Panc1 (cell line): Measurements from ENCODE around the gene DCAF6. TPM values are rescaled to one million over a fixed set of nuclear protein-coding genes. Genes with fewer than 3 reads are reported as not detected.

Experiments
- ATAC-seq: fragments of 200-7000 bp; cut with Tn5 transposase; 2 replicates; pipeline ENCODE4 v1.9.1; 2020; ENCODE audit warnings: mild to moderate bottlenecking, moderate library complexity
- BruUV-seq: library from RNA; stranded (reverse); fragments of 400-500 nt; replicated peaks from 2 replicates; lab custom pipeline; 2021; lab: Mats Ljungman, UMichigan
- CTCF ChIA-PET: fragments of 300-600 bp; sonication (Branson Sonifier 250); formaldehyde crosslinking; loops from one replicate; lab custom pipeline; 2022; ENCODE audit warnings: antibody characterized with exemption; lab: Charles Lee
- POLR2A ChIA-PET: fragments of 300-600 bp; sonication (Branson Sonifier 250); formaldehyde crosslinking; loops from one replicate; lab custom pipeline; 2022; ENCODE audit warnings: antibody characterized with exemption; lab: Charles Lee
- DNase-seq: peaks from one replicate; pipeline ENCODE4 v3.0.0-alpha.2; 2010; ENCODE audit warnings: low read depth, low spot score
- H3K27ac ChIP-seq: 2 replicates; pipeline ENCODE4 v1.5.1; 2011; ENCODE audit warnings: mild to moderate bottlenecking, low read length, inconsistent platforms
- H3K27me3 ChIP-seq: fragments of 200-500 bp; sonication (Bioruptor generic); 2 replicates; pipeline ENCODE4 v1.6.0; 2014; ENCODE audit warnings: low read length, inconsistent platforms; ENCODE audit not compliant: control insufficient read depth, insufficient read depth
- H3K36me3 ChIP-seq: fragments of 200-500 bp; sonication (Bioruptor generic); 2 replicates; pipeline ENCODE4 v1.5.1; 2014; ENCODE audit warnings: inconsistent platforms, mild to moderate bottlenecking, low read length, moderate library complexity; ENCODE audit not compliant: control insufficient read depth, insufficient read depth
- H3K4me1 ChIP-seq: 2 replicates; pipeline ENCODE4 v1.5.1; 2011; ENCODE audit warnings: inconsistent platforms, mild to moderate bottlenecking, low read length, moderate library complexity; ENCODE audit not compliant: control insufficient read depth, insufficient read depth
- H3K4me3 ChIP-seq, 2 experiments: 2 replicates each; pipeline ENCODE4 v1.5.1; 2011 to 2012; ENCODE audit warnings: low read depth in 2 of 2, low read length in 2 of 2, mild to moderate bottlenecking in 2 of 2, inconsistent platforms in 1 of 2, moderate library complexity in 1 of 2
- H3K9me3 ChIP-seq: fragments of 200-500 bp; sonication (Bioruptor generic); 2 replicates; pipeline ENCODE4 v1.5.1; 2014; ENCODE audit warnings: low read depth, mild to moderate bottlenecking, inconsistent platforms, low read length, moderate library complexity; ENCODE audit not compliant: control insufficient read depth, insufficient read depth
- CTCF ChIP-seq: fragments of 450-650 bp; IDR thresholded peaks from 2 replicates; pipeline ENCODE4 v1.5.1; 2017; ENCODE audit warnings: mild to moderate bottlenecking
- POLR2AphosphoS5 ChIP-seq: IDR thresholded peaks from 2 replicates; pipeline ENCODE4 v1.6.1; 2012; ENCODE audit warnings: mild to moderate bottlenecking, low read depth, low read length, moderate library complexity
- REST ChIP-seq, 2 experiments: IDR thresholded peaks; 2 replicates each; pipeline ENCODE4 v1.6.1; 2011 to 2012; ENCODE audit warnings: low read depth in 2 of 2, control low read depth in 1 of 2, low read length in 1 of 2, mild to moderate bottlenecking in 1 of 2, moderate library complexity in 1 of 2; ENCODE audit not compliant: insufficient read depth in 1 of 2
- SIN3A ChIP-seq: IDR thresholded peaks from 2 replicates; pipeline ENCODE4 v1.6.1; 2012; ENCODE audit warnings: low read depth, mild to moderate bottlenecking, low read length, moderate library complexity, borderline replicate concordance; ENCODE audit not compliant: insufficient read depth
- TCF7L2 ChIP-seq: IDR thresholded peaks from 2 replicates; pipeline ENCODE4 v1.6.1; 2011; ENCODE audit warnings: mild to moderate bottlenecking, low read depth, low read length, inconsistent platforms
- in situ Hi-C: cut with HindIII; loops from 2 replicates; pipeline ENCODE4 v1.10.0; 2016; ENCODE audit warnings: low sequenced_read_pairs, low pct_unique_long_range_greater_than_20kb
- intact Hi-C: fragments of 100-400 bp; cut with micrococcal nuclease; formaldehyde crosslinking; loops from one replicate; pipeline ENCODE4 v1.10.0; 2022; ENCODE audit not compliant: unreplicated experiment
- total RNA-seq: library from RNA; stranded (reverse); gene quantifications from one replicate; pipeline ENCODE4 v1.2.1, GENCODE V29; 2021; ENCODE audit not compliant: unreplicated experiment

DCAF6 gene
- total RNA-seq, 1 experiment from 2014 or later, result 67.7 TPM

- H3K27ac ChIP-seq, result no peak overlapping the region
- POLR2A ChIA-PET, result no interaction called here
- in situ Hi-C loops, result no loop called here
- no TSS peak for BruUV-seq
- no peaks in the 10 kb centered on the region; the same call in 1 of the 2 replicates for H3K36me3 ChIP-seq
- CTCF ChIA-PET, result no interaction called here
- H3K27me3 ChIP-seq, result no peaks in the 10 kb centered on the region
- H3K4me1 ChIP-seq, result peaks cover 21% of the 10 kb centered on the region
- no peak overlapping the region for H3K4me3 ChIP-seq
- no peak for DNase-seq
- TF ChIP-seq REST (IDR thresholded peaks at IDR 0.05; ENCODE audit: insufficient read depth in 1 of 2, low read depth in 2 of 2, low read length in 1 of 2), result no peak
- TF ChIP-seq SIN3A, result no peak
- TF ChIP-seq CTCF, result no peak
- TF ChIP-seq POLR2AphosphoS5, result no peak
- no peak for TF ChIP-seq TCF7L2
- H3K9me3 ChIP-seq, result no peaks in the 10 kb centered on the region
- ATAC-seq, result no peak
- intact Hi-C loops, result no loop called here
These were observed 13.8 kb upstream of the DCAF6 start for GRCh38 chr1:167922611-167923074.

DNA sequence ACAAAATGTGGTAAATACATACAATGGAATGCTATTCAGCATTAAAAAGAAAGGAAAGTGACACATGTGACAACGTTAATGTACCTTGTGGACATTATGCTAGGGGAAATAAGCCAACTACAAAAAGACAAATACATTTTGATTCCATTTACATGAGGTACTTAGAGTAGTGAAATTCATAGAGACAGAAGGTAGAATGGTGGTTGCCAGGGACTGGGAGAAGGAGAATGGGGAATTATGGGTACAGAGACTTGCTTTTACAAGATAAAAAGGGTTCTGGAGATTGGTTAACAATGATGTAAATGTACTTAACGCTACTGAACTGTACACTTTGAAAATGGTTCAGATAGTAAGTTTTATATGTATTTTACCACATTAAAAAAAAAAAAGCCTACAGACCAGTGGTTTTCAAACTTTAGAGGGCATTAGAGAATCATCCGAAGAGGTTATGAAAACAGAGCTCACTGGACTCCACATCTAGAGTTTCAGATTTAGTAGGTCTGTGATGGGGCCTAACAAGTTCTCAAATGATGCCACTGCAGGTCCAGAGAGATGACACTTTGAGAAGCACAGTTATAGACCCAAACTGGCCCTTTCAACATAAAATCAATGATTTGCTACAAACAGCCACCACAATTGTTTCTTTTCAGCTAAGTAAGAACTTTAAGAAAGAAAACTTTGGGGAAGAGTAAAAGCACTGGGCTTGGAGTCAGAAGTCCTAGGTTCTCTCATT lies 13.0 kb upstream of the DCAF6 start:
- ChIA-PET POLR2A (no interaction called here), CTCF (interaction anchor here (0.6 to 0.7 kb wide), 2 partner anchors 159 to 165 kb away, joined by 3 read pairs; no protein-coding TSS in a partner anchor)
- H3K9me3 ChIP-seq, result no peaks in the 10 kb centered on the region
- no peak overlapping the region for H3K27ac ChIP-seq
- BruUV-seq, result no TSS peak
- H3K27me3 ChIP-seq, result no peaks in the 10 kb centered on the region
- intact Hi-C loops, result no loop called here
- DNase-seq, result no peak
- TF ChIP-seq SIN3A, result no peak
- no peak for TF ChIP-seq CTCF
- no peak for TF ChIP-seq POLR2AphosphoS5
- TF ChIP-seq REST (IDR thresholded peaks at IDR 0.05; ENCODE audit: insufficient read depth in 1 of 2, low read depth in 2 of 2, low read length in 1 of 2), result no peak
- TF ChIP-seq TCF7L2, result no peak
- H3K36me3 ChIP-seq, result no peaks in the 10 kb centered on the region; the same call in 1 of the 2 replicates
- in situ Hi-C loops, result no loop called here
- no peak overlapping the region for H3K4me3 ChIP-seq
- peaks cover 23% of the 10 kb centered on the region for H3K4me1 ChIP-seq
- ATAC-seq, result no peak
